ENCODE results near the gene FRY.

The FRY gene

GRCh38 chr13:32222046-32222676 lies 190.6 kb downstream of the FRY start:
- H3K9ac ChIP-seq (ENCODE audit: low read depth, low read length, poor library complexity, severe bottlenecking): no peak overlapping the region
- no peaks in the 10 kb centered on the region for H3K9me3 ChIP-seq (ENCODE audit: insufficient read depth, low read depth, low read length)
- H3K36me3 ChIP-seq (ENCODE audit: insufficient read depth, low read length): no peaks in the 10 kb centered on the region
- H3K4me1 ChIP-seq (ENCODE audit: insufficient read depth, low read length, poor library complexity, severe bottlenecking): no peaks in the 10 kb centered on the region
- no peaks in the 10 kb centered on the region for H3K27me3 ChIP-seq (ENCODE audit: insufficient read depth, low read length, poor library complexity, severe bottlenecking)
- TF ChIP-seq EZH2phosphoT487 (IDR thresholded peaks at IDR 0.05; ENCODE audit: borderline replicate concordance) (no peak), CTCF (conservative IDR thresholded peaks at IDR 0.05; ENCODE audit: low read length) (no peak)
- H3K79me2 ChIP-seq (ENCODE audit: insufficient read depth, low read length): no peaks in the 10 kb centered on the region
- H3F3A ChIP-seq (ENCODE audit: low read depth): no peaks in the 10 kb centered on the region
- H3K4me2 ChIP-seq (ENCODE audit: low read depth, low read length, poor library complexity, severe bottlenecking): no peak overlapping the region
- no peaks in the 10 kb centered on the region for H3K9me2 ChIP-seq (replicated peaks; ENCODE audit: low read depth, low read length)
- no peak overlapping the region for H2AFZ ChIP-seq (ENCODE audit: low read length)
- H3K4me3 ChIP-seq (ENCODE audit: low read length, poor library complexity, severe bottlenecking): no peak overlapping the region
- no peaks in the 10 kb centered on the region for H4K20me1 ChIP-seq (ENCODE audit: insufficient read depth, low read length, poor library complexity, severe bottlenecking)

GRCh38 chr13:32224916-32225315 lies 193.3 kb downstream of the FRY start:
- TF ChIP-seq EZH2phosphoT487 (IDR thresholded peaks at IDR 0.05; ENCODE audit: borderline replicate concordance): no peak
- TF ChIP-seq CTCF (conservative IDR thresholded peaks at IDR 0.05; ENCODE audit: low read length): no peak
- Histone ChIP-seq H3K9me3 (ENCODE audit: insufficient read depth, low read depth, low read length) (no peaks in the 10 kb centered on the region), H3K9ac (ENCODE audit: low read depth, low read length, poor library complexity, severe bottlenecking) (no peak overlapping the region), H3K27me3 (ENCODE audit: insufficient read depth, low read length, poor library complexity, severe bottlenecking) (no peaks in the 10 kb centered on the region), H3K4me1 (ENCODE audit: insufficient read depth, low read length, poor library complexity, severe bottlenecking) (no peaks in the 10 kb centered on the region), H3K36me3 (ENCODE audit: insufficient read depth, low read length) (no peaks in the 10 kb centered on the region), H3K4me2 (ENCODE audit: low read depth, low read length, poor library complexity, severe bottlenecking) (no peak overlapping the region), H3K4me3 (ENCODE audit: low read length, poor library complexity, severe bottlenecking) (no peak overlapping the region), H3F3A (ENCODE audit: low read depth) (no peaks in the 10 kb centered on the region), H4K20me1 (ENCODE audit: insufficient read depth, low read length, poor library complexity, severe bottlenecking) (no peaks in the 10 kb centered on the region), H3K9me2 (replicated peaks; ENCODE audit: low read depth, low read length) (no peaks in the 10 kb centered on the region), H2AFZ (ENCODE audit: low read length) (no peak overlapping the region), H3K79me2 (ENCODE audit: insufficient read depth, low read length) (no peaks in the 10 kb centered on the region)

- H3K9me2 ChIP-seq (replicated peaks; ENCODE audit: low read depth, low read length): no peaks in the 10 kb centered on the region
- no peaks in the 10 kb centered on the region for H3K79me2 ChIP-seq (ENCODE audit: insufficient read depth, low read length)
- no peak overlapping the region for H3K9ac ChIP-seq (ENCODE audit: low read depth, low read length, poor library complexity, severe bottlenecking)
- no peak for TF ChIP-seq CTCF (conservative IDR thresholded peaks at IDR 0.05; ENCODE audit: low read length)
- no peak for TF ChIP-seq EZH2phosphoT487 (IDR thresholded peaks at IDR 0.05; ENCODE audit: borderline replicate concordance)
- no peaks in the 10 kb centered on the region for H3F3A ChIP-seq (ENCODE audit: low read depth)
- no peaks in the 10 kb centered on the region for H3K36me3 ChIP-seq (ENCODE audit: insufficient read depth, low read length)
- no peak overlapping the region for H3K4me3 ChIP-seq (ENCODE audit: low read length, poor library complexity, severe bottlenecking)
- H3K4me1 ChIP-seq (ENCODE audit: insufficient read depth, low read length, poor library complexity, severe bottlenecking): no peaks in the 10 kb centered on the region
- H3K4me2 ChIP-seq (ENCODE audit: low read depth, low read length, poor library complexity, severe bottlenecking): no peak overlapping the region
- H3K27me3 ChIP-seq (ENCODE audit: insufficient read depth, low read length, poor library complexity, severe bottlenecking): no peaks in the 10 kb centered on the region
- no peak overlapping the region for H2AFZ ChIP-seq (ENCODE audit: low read length)
- H3K9me3 ChIP-seq (ENCODE audit: insufficient read depth, low read depth, low read length): no peaks in the 10 kb centered on the region
- no peaks in the 10 kb centered on the region for H4K20me1 ChIP-seq (ENCODE audit: insufficient read depth, low read length, poor library complexity, severe bottlenecking)
These were observed 193.9 kb downstream of the FRY start for GRCh38 chr13:32225481-32225931.
